Common myeloid progenitor, CD34-positive (primary cell): ENCODE data around the gene SYNGAP1.

ENCODE experiments used
- CTCF ChIA-PET: fragments of 350-600 bp; sonication (Branson Sonifier 250); formaldehyde crosslinking; loops from one replicate; lab custom pipeline; 2021; ENCODE audit warnings: antibody characterized with exemption; lab: Charles Lee
- POLR2A ChIA-PET: fragments of 350-600 bp; sonication (Branson Sonifier 250); formaldehyde crosslinking; loops from one replicate; lab custom pipeline; 2021; ENCODE audit warnings: antibody characterized with exemption; lab: Charles Lee
- DNase-seq, 3 donors: peaks; one replicate each; pipeline versions ENCODE4 v3.0.0 to v3.0.0-alpha.2; 2013
- H3K27ac ChIP-seq, 2 experiments: 1 replicate in 1 of 2; 2 replicates in 1 of 2; pipeline ENCODE4 v1.7.0; 2013; ENCODE audit warnings: inconsistent platforms in 2 of 2, low read length in 2 of 2, mild to moderate bottlenecking in 2 of 2, low read depth in 1 of 2, moderate library complexity in 1 of 2; ENCODE audit not compliant: severe bottlenecking in 2 of 2, insufficient read depth in 1 of 2, poor library complexity in 1 of 2
- H3K27me3 ChIP-seq, 5 experiments: replicated peaks in 2 of 5; 1 replicate in 3 of 5; 2 replicates in 2 of 5; pipeline versions ENCODE4 v1.6.1 to v1.7.0; 2013; ENCODE audit warnings: low read length in 4 of 5, mild to moderate bottlenecking in 2 of 5, moderate library complexity in 2 of 5, inconsistent platforms in 1 of 5; ENCODE audit not compliant: insufficient read depth in 5 of 5, control insufficient read depth in 4 of 5
- H3K36me3 ChIP-seq, 4 experiments: 1 replicate in 2 of 4; 2 replicates in 2 of 4; pipeline versions ENCODE4 v1.6.1 to v1.7.0; 2013; ENCODE audit warnings: low read length in 3 of 4, control low read depth in 1 of 4, mild to moderate bottlenecking in 1 of 4; ENCODE audit not compliant: control insufficient read depth in 4 of 4, insufficient read depth in 4 of 4
- H3K4me1 ChIP-seq, 4 experiments: 1 replicate in 3 of 4; 2 replicates in 1 of 4; pipeline versions ENCODE4 v1.6.1 to v1.7.1; 2013; ENCODE audit warnings: low read length in 3 of 4, mild to moderate bottlenecking in 3 of 4, control low read depth in 1 of 4, inconsistent platforms in 1 of 4, moderate library complexity in 1 of 4; ENCODE audit not compliant: control insufficient read depth in 4 of 4, insufficient read depth in 4 of 4; ENCODE audit errors: control extremely low read depth in 1 of 4
- H3K4me3 ChIP-seq, 7 experiments: 1 replicate in 4 of 7; 2 replicates in 3 of 7; pipeline versions ENCODE4 v1.5.1 to v1.7.0; 2013; ENCODE audit warnings: mild to moderate bottlenecking in 7 of 7, low read length in 6 of 7, moderate library complexity in 6 of 7, inconsistent platforms in 2 of 7, low read depth in 2 of 7, control low read depth in 1 of 7; ENCODE audit not compliant: insufficient read depth in 4 of 7, control insufficient read depth in 1 of 7; ENCODE audit errors: extremely low read depth in 1 of 7
- H3K9me3 ChIP-seq, 5 experiments: 1 replicate in 4 of 5; 2 replicates in 1 of 5; pipeline versions ENCODE4 v1.6.1 to v1.7.1; 2013; ENCODE audit warnings: low read length in 4 of 5, mild to moderate bottlenecking in 2 of 5, inconsistent platforms in 1 of 5, low read depth in 1 of 5, moderate library complexity in 1 of 5; ENCODE audit not compliant: control insufficient read depth in 4 of 5, insufficient read depth in 2 of 5; ENCODE audit errors: control extremely low read depth in 1 of 5
- WGBS: methylation state at CpG from one replicate; pipeline ENCODE4 v1.1.5; 2013; ENCODE audit not compliant: insufficient coverage; 5-methylcytosine and 5-hydroxymethylcytosine counted together

Gene SYNGAP1

DNA sequence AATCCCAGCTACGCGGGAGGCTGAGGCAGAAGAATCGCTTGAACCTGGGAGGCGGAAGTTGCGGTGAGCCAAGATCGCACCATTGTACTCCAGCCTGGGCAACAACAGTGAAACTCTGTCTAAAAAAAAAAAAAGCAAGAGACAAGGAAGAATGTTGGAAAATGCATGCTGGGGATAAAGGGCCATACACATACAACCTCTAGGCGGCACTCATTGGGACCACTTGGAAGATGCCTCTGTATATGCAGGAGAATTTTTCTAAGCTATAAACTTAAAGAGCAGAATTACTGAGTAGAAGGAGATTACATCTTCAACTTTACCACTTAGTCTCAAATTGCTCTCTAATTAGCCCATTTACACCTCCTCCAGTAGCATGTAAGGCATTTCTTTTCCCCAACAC, 77.3 kb downstream of the SYNGAP1 start:
- H3K27me3 ChIP-seq, result peaks cover 0 to 4% (median 0%) of the 10 kb centered on the region in 5 experiments
- H3K4me3 ChIP-seq, result no peak overlapping the region
- no peak overlapping the region for H3K27ac ChIP-seq
- ChIA-PET CTCF (no interaction called here), POLR2A (interaction anchor here (0.7 kb wide), 1 partner anchor 196 kb away, joined by 4 read pairs; no protein-coding TSS in a partner anchor)
- DNase-seq, result no peak
- H3K36me3 ChIP-seq, result no peaks in the 10 kb centered on the region
- no peaks in the 10 kb centered on the region for H3K9me3 ChIP-seq
- H3K4me1 ChIP-seq, result no peaks in the 10 kb centered on the region
- 100% methylated on average over 6 of the region's 7 CpGs for WGBS

DNA sequence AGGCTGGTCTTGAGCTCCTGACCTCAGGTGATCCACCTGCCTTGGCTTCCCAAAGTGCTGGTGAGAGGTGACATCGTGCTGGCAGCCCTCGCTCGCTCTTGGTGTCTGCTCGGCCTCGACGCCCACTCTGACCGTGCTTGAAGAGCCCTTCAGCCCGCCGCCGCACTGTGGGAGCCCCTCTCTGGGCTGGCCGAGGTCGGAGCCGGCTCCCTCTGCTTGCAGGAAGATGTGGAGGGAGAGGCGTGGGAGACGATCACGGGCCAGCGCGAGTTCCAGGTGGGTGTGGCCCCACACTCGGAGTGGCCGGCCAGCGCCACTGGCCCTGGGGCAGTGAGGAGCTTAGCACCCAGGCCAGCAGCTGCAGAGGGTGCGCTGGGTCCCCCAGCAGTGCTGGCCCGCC, 82.6 kb downstream of the SYNGAP1 start:
- no peak for DNase-seq
- Histone ChIP-seq H3K9me3 (peaks cover 0 to 7% (median 0%) of the 10 kb centered on the region in 5 experiments), H3K4me1 (peaks cover 0 to 3% (median 0%) of the 10 kb centered on the region in 4 experiments), H3K27me3 (peaks cover 0 to 4% (median 0%) of the 10 kb centered on the region in 5 experiments), H3K4me3 (no peak overlapping the region), H3K36me3 (no peaks in the 10 kb centered on the region), H3K27ac (no peak overlapping the region)
- ChIA-PET CTCF (no interaction called here), POLR2A (no interaction called here)
- WGBS, result 94% methylated on average over 20 of the region's 23 CpGs

GRCh38 chr6:33504486-33504885, 84.6 kb downstream of the SYNGAP1 start:
- Histone ChIP-seq H3K4me3 (no peak overlapping the region), H3K4me1 (peaks cover 2 to 11% (median 6%) of the 10 kb centered on the region in 4 experiments), H3K36me3 (no peaks in the 10 kb centered on the region), H3K27ac (no peak overlapping the region), H3K27me3 (no peaks in the 10 kb centered on the region), H3K9me3 (peaks cover 0 to 7% (median 0%) of the 10 kb centered on the region in 5 experiments)
- ChIA-PET CTCF (interaction anchor here (0.8 to 1.8 kb wide), 2 partner anchors 9 to 16 kb away, joined by 3 to 5 read pairs; no protein-coding TSS in a partner anchor), POLR2A (no interaction called here)
- no peak for DNase-seq
